ENCODE results near the gene ZNF101. TPM values are rescaled to one million over a fixed set of nuclear protein-coding genes. Genes with fewer than 3 reads are reported as not detected.
"Not testable (repeated sequence)": the region's sequence is repeated elsewhere in the genome, so short reads cannot be mapped to it uniquely, and the experiment has no call there.

Gene ZNF101
- total RNA-seq, 1 donor from 2014 or later: 13.8 TPM

DNA sequence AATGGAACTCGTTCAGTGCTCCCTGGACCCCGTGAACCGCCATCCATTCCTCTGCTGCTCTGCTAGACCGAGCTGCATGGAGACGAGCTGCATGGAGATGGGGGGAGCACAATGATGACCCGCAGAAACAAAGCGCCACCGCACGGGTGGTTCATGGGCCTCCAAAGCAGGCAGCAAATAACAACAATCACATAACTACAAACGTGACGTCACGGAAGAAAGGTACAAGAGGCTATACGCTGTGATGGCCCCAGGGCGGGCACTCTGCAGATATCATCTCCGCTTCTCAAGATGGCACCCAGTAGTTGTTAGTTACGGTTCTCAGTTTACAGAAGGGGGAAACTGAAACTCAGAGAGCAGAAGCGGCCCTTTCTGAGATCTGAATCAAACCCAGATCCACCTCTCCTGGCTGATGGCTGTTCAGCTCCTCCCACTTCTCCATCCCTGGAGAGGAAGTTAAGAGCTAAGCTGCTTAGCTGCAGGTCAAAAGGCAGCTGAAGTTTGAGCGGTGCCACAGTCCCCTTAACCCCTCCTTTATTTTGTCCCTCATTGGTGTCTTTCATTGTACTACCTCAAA lies 6.9 kb upstream of the ZNF101 start:
- no peak for DNase-seq (ENCODE audit: low spot score)

DNA sequence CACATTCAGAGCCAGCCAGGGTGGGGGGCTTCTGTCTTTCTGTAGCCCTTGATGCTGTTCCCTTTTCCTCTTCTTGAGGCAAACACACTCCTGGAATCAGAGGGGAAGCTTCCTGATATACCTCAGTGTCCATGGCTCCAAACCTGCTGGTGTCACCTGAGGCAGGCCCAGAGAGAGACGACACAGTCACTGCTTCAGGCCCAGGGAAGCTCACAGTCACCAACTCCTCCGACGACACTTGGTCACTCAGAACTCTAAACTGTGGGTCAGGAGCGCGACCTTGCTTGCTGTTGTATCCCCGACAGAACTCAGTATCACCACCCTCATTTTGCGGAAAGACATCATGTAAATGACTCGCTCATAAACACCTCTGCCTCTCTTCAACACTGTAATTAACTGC lies 6.3 kb upstream of the ZNF101 start:
- DNase-seq (ENCODE audit: low spot score): no peak

DNA sequence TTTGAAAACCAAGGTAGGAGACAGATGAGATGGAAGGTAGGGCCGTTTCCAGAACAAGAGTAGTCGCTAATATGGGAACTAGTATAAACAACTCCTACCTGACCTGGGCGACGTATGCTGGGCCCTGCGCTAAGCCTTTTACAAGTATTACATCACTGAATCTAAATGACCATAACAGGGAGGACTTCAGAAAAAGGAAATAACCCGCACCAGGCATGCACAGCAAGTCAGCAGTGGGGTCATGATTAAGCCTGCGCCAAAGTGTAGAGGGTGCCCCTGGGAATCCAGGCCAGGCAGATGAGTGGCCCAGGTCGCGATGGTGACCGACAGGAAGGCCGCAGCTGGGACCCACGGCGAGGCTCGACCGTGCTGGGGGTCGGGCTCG lies 5.8 kb upstream of the ZNF101 start:
- no peak for DNase-seq (ENCODE audit: low spot score)

DNA sequence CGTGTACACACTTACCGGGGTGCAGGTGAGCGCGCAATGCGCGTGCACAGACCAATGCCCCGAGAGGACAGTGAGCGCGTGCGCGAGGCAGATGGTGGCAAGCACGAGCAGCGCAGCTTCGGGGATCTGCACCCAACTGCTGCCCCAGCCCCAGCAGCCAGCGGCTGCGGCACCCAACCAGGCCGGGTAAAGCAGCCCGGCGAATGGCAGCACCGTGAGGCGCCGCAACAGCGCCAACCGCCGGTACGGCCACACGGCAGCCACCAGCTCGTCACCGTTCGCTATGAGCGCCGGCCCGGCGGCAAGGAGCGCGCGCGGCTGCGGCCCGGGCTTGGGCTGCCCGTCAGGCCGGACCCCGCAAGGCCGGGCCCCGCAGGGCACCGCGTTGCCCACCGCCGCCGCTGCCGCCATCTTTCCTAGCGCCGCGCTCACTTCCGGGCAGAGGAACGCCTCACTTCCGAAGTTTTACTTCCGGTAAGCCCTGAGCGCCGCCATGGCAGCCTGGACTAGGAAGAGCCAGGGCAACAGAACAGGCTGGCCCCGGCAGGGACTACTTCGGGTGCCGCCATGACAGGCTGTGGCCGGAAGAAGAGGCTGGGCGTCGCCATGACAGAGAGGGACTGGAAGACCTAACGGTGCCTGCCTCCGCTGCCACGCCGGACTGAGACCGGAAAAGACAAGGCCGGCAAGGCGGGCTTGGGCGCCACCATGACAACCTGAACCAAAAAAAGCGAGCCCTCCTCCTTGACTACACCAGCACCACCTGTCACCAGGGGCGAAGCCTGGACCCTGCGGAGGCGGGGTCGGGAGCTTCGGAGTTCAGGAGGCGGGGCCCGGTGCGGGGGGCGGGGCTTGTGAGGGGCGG lies 5.2 kb upstream of the ZNF101 start, which contains the start of gene ATP13A1:
Gene ATP13A1 (minus strand): TSS at position 421 of the 865 bp plus-strand sequence. CDS start 10 bp downstream, at position 411.
- DNase-seq (ENCODE audit: low spot score): peak; percentile 97

DNA sequence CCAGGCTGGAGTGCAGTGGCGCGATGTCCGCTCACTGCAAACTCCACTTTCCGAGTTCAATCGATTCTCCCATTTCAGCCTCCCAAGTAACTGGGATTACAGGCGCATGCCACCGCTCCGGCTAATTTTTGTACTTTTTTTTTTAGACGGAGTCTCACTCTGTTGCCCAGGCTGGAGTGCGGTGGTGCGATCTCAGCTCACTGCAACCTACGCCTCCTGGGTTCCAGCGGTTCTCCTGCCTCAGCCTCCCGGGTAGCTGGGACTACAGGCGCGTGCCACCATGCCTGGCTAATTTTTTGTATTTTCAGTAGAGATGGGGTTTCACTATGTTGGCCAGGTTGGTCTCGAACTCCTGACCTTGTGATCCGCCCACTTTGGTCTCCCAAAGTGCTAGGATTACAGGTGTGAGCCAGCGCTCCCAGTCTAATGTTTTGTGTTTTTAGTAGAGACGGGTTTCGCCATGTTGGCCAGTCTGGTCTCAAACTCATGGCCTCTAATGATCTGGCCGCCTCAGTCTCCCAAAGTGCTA lies 3.2 kb upstream of the ZNF101 start:
- DNase-seq (ENCODE audit: low spot score): not testable (repeated sequence)

DNA sequence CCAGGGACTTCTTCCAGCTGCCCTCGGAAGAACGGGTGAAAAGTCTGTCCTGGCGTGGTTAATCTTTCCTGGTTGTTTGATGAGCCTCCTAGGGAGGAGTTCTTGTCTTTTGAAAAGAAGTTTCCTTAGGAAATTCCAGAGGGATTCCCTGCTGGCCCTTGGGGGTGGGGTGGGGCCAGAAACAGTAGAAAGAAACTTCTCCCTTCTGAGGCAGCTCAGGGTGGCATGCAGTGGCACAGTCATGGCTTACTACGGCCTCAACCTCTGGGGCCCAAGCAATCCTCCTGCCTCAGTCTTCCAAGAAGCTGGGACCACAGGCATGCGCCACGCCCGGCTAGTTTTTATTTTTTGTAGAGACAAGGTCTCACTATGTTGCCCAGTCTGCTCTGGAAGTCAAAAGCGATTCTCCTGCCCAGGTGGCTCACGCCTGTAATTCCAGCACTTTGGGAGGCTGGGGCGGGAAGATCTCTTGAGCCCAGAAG lies 1.5 kb downstream of the ZNF101 start:
- DNase-seq (ENCODE audit: low spot score): no peak

DNA sequence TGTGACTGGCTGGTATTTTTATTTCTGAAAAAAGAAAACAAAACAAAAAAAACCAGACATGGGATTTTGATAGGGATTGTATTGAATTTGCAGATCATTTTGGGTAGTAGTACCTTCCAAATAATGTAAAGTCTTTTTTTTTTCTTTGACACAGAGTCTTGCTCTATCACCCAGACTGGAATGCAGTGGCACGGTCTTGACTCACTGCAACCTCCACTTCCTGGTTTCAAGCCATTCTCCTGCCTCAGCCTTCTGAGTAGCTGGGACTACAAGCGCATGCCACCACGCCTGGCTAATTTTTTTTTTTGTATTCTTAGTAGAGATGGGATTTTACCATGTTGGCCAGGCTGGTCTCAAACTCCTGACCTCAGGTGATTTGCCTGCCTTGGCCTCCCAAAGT lies 4.2 kb downstream of the ZNF101 start:
- no peak for DNase-seq (ENCODE audit: low spot score)

DNA sequence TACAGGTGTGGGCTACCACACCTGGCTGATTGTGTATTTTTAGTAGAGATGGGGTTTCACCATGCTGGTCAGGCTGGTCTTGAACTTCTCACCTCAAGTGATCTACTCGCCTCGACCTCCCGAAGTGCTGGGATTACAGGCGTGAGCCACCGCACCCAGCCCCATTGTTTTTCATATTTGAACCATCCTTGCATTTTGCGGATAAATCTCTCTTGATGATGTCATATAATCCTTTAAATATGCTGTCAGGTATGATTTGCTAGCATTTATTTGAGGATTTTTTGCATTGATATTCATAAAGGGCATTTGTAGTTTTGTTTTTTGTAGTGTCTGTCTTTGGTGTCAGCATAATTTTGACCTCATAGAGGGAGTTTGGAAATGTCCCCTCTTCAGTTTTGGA lies 5.7 kb downstream of the ZNF101 start:
- DNase-seq (ENCODE audit: low spot score): no peak

DNA sequence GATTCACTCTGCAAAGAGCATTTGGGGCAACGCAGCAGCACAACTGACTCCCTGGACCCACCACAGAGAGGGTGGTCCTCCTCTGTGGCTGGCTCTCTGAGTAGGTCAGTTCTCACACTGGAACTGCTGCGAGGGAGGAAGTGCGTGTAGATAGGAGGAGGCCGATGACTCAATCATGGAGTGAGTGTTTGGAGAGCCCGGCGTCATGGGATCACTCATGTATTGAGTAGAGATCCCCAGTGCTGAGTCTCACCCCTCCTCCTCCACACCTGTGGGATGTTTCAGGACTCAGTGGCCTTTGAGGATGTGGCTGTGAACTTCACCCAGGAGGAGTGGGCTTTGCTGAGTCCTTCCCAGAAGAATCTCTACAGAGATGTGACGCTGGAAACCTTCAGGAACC lies 8.9 kb downstream of the ZNF101 start:
- no peak for DNase-seq (ENCODE audit: low spot score)

DNA sequence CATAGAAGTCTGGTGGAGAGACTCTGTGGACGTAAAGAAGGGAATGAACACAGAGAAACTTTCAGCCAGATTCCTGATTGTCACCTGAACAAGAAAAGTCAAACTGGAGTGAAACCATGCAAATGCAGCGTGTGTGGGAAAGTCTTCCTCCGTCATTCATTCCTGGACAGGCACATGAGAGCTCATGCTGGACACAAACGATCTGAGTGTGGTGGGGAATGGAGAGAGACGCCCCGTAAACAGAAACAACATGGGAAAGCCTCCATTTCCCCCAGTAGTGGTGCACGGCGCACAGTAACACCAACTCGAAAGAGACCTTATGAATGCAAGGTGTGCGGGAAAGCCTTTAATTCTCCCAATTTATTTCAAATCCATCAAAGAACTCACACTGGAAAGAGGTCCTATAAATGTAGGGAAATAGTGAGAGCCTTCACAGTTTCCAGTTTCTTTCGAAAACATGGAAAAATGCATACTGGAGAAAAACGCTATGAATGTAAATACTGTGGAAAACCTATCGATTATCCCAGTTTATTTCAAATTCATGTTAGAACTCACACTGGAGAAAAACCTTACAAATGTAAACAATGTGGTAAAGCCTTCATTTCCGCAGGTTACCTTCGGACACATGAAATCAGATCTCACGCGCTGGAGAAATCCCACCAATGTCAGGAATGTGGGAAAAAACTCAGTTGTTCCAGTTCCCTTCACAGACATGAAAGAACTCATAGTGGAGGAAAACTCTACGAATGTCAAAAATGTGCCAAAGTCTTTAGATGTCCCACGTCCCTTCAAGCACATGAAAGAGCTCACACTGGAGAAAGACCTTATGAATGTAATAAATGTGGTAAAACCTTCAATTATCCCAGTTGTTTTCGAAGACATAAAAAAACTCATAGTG lies 10.8 kb downstream of the ZNF101 start:
- no peak for DNase-seq (ENCODE audit: low spot score)

DNA sequence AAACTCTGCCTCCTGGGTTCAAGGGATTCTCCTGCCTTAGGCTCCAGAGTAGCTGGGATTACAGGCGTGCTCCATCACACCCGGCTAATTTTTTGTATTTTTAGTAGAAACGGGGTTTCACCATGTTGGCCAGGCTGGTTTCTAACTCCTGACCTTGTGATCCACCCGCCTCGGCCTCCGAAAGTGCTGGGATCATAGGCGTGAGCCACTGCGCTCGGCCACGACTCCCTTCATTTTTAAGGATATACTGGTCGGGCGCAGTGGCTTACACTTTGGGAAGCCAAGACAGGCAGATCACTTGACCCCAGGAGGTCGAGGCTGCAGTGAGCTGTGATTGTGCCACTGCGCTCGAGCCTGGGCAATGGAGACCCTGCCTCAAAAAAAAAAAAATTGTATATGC lies 17.5 kb downstream of the ZNF101 start:
- DNase-seq (ENCODE audit: low spot score): not testable (repeated sequence)

DNA sequence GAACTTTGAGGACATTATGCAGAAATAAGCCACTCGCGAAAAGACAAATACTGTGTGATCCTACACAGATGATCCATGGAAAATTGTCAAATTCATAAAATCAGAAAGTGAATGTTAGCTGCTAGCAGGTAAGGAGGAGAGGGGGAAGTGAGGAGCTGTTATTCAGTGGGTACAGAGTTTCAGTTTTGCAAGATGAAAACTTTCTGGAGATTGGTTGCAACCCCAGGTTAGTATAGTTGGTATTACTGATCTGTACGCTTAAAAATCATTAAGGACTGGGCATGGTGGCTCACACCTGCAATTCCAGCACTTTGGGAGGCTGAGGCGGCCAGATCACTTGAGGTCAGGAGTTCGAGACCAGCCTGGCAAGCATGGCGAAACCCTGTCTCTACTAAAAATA lies 17.9 kb downstream of the ZNF101 start:
- DNase-seq (ENCODE audit: low spot score): no peak

DNA sequence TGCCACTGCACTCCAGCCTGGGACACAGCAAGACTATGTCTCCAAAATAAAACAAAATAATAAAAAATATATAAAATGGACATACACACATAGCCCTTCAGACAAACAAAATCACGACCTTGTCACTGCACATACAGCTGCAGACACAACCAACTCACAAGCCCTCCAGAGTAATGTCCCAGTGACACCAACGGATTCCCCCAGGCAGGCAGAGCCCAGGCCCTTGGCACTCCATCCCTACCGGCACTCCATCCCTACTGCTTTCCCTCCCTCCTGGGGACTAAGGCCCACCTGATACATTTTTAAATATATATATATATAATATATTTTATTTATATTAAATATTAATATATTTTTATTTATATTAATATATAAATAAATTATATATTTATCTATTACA lies 18.5 kb downstream of the ZNF101 start:
- DNase-seq (ENCODE audit: low spot score): no peak

DNA sequence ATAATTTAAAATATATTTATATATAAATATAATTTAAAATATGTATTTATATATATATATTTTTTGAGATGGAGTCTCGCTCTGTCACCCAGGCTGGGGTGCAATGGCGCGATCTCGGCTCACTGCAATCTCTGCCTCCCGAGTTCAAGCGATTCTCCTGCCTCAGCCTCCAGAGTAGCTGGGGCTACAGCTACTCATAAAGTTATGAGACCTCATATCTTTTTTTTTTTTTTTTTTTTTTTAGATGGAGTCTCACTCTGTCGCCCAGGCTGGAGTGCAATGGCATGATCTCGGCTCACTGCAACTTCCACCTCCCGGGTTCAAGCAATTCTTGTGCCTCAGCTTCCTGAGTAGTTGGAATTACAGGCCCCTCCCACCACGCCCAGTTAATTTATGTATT lies 20.4 kb downstream of the ZNF101 start:
- not testable (repeated sequence) for DNase-seq (ENCODE audit: low spot score)

DNA sequence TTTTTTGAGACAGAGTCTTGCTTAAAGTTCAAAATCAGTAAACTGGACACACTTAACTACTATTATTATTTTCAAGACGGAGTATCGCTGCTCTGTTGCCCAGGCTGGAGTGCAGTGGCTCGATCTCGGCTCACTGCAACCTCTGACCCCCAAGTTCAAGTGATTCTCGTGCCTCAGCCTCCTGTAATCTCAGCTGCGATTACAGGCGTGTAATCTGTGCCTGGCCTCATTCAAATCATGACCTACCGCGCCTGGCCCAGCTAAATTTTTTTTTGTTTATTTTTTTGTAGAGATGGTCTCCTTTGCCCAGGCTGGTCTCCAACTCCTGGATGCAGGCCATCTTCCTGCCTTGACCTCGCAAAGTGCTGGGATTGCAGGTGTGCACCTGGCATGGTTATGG lies 23.0 kb downstream of the ZNF101 start:
- DNase-seq (ENCODE audit: low spot score): no peak

DNA sequence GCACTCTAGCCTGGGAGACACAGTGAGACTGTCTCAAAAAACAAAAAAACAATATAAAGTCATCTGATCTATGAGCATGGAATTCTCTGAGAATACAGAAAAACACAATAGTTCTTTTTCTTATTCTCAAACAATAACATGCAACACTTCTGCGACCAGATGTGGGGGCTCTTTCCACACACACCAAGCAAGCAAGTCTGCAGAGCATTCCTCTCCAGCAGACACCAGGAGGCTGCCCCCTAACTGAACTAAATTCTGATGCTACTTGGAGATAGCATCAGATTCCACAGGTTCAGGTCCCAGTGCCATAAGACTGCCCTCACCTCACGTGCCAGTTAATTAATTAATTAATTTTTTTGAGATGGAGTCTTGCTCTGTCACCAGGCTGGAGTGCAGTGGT lies 27.7 kb downstream of the ZNF101 start:
- DNase-seq (ENCODE audit: low spot score): no peak

DNA sequence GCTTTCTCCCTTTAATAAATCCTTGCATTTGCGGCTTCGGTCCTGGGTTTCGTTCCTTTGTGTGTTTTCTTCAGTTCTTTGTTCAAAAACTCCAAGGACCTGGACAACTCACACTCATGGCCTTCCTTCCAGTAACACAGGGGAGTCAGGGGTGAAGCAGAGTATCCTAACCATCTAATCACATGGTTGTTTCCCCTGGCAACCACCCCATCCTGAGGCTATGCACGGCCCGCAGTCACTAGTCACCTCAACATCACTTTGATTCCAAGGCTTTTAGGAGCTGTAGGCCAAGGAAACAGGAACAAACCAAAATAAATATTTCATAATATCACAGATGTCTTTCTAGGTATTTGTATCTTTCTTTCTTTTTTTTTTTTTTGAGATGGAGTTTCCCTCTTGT lies 28.9 kb downstream of the ZNF101 start:
- DNase-seq (ENCODE audit: low spot score): no peak

DNA sequence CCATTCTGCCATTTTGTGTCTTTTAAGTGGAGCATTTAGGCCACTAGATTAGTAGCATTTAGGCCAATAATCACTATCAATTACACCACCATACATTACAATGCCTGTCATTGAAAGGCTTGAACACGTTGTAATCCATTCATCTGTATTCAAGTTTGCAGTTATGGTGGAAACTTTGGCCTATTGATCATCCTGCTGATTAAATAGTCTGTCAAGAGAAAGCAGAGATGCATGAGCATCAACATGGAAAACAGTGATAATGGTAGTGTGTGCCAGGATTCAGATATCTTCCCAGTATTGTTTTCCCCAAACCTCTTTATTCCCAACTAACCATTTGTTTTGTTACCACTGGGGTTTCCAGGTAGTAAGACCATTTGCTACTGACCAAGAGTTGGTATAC lies 31.9 kb downstream of the ZNF101 start:
- DNase-seq (ENCODE audit: low spot score): not testable (repeated sequence)

DNA sequence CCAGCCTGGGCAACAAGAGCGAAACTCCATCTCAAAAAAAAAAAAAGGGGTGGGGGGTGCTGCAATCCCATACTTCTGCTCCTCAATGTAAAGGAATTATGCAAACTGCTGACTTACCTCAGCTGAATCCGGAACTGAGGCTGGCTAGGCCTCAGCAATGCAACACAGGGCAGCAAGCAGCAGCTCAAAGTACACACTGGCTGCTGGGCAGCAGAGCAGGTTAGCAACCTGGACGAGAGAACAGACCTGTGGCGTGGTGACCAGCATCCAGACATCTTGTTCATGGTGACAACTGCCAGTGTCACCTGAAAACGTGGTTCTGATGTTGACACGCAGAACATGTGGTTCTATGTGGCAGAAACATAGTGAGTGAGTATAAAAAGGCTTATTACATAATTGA lies 36.2 kb downstream of the ZNF101 start:
- DNase-seq (ENCODE audit: low spot score): no peak

DNA sequence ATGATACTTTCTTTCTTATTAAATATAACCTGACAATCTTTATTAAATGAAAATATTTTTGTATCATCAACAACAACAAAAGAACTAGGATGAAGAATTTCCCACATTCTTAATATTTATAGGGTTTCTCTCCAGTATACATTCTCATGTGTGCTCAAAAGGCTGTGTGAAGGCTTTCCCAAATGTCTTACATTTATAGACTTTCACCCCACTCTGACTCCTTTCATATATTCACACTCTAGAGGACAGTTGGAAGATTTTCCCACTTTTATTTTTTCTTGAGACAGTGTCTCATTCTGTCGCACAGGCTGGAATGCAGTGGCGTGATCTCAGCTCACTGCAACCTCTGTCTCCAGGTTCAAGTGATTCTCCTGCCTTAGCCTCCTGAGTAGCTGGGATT lies 41.9 kb downstream of the ZNF101 start:
- no peak for DNase-seq (ENCODE audit: low spot score)

DNA sequence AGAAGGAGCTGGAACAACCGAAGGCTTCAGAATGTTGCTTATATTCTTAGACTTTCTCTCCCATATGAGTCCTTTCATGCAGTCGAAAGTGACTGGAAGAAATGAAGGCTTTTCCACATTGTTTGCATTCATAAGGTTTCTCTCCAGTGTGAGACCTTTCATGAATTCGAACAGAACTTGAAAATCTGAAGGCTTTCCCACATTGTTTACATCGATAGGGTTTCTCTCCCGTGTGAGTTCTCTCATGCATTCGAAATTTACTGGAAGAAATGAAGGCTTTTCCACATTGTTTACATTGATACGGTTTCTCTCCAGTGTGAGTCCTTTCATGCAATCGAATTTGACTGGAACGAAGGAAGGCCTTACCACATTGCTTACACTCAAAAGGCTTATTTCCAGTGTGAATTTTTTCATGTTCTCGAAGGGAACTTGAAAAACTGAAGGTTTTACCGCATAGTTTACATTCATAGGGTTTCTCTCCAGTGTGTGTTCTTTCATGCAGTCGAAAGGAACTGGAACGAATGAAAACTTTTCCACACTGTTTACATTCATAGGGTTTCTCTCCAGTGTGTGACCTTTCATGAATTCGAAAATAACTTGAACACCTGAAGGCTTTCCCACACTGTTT lies 42.8 kb downstream of the ZNF101 start:
- no peak for DNase-seq (ENCODE audit: low spot score)

Measured in ureter (tissue), 1 donor.